ENCODE measurements around the gene LARP1B.

The LARP1B gene

GRCh38 chr4:128176643-128177042 lies 115.5 kb downstream of the LARP1B start:
- TF ChIP-seq, protein P1, sequence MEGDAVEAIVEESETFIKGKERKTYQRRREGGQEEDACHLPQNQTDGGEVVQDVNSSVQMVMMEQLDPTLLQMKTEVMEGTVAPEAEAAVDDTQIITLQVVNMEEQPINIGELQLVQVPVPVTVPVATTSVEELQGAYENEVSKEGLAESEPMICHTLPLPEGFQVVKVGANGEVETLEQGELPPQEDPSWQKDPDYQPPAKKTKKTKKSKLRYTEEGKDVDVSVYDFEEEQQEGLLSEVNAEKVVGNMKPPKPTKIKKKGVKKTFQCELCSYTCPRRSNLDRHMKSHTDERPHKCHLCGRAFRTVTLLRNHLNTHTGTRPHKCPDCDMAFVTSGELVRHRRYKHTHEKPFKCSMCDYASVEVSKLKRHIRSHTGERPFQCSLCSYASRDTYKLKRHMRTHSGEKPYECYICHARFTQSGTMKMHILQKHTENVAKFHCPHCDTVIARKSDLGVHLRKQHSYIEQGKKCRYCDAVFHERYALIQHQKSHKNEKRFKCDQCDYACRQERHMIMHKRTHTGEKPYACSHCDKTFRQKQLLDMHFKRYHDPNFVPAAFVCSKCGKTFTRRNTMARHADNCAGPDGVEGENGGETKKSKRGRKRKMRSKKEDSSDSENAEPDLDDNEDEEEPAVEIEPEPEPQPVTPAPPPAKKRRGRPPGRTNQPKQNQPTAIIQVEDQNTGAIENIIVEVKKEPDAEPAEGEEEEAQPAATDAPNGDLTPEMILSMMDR (IDR thresholded peaks at IDR 0.05): no peak

DNA sequence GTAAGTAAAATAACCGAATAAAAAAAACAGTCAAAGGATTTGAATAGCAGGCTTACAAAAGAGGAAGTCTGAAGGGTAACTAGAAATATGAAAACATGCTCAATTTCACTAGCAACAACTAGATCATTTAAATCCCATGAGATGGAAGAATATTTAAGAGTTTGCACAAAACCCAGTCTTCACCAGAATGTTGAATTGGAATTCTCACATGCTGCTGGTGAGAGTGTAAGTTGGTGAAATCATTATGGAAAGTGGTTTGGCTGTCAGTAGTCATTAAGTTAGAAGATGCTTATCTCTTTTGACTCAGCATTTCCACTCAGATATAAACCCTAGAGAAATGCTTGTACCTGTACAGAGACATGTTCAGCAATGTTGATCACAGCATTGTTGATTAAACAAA lies 116.4 kb downstream of the LARP1B start:
- TF ChIP-seq, protein P1 (IDR thresholded peaks at IDR 0.05): no peak

DNA sequence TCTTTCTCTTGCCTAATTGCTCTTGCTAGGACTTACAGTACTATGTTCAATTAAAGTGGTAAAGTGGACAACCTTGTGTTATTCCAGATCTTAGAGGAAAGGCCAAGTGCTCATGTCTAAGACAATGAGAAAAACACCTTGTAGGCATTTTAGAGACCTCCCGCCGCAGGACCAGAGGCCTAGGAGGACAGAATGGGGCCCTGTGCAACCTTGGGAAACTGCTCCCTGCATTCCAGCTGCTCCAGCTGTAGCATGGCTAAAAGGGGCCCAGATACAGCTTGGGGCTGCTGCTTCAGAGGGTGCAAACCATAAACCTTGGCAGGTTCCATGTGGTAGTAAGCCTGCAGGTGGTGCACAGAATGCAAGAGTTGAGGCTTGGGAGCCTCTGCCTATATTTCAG lies 125.5 kb downstream of the LARP1B start:
- TF ChIP-seq, protein P1 (IDR thresholded peaks at IDR 0.05): no peak

- TF ChIP-seq, protein P1 (IDR thresholded peaks at IDR 0.05): peak; percentile 77
Observed at GRCh38 chr4:128191115-128191781, 130.1 kb downstream of the LARP1B start.

GRCh38 chr4:128220286-128221235 lies 159.4 kb downstream of the LARP1B start:
- TF ChIP-seq, protein P1 (IDR thresholded peaks at IDR 0.05): peak; percentile 43; the same call in 1 of the 2 replicates

DNA sequence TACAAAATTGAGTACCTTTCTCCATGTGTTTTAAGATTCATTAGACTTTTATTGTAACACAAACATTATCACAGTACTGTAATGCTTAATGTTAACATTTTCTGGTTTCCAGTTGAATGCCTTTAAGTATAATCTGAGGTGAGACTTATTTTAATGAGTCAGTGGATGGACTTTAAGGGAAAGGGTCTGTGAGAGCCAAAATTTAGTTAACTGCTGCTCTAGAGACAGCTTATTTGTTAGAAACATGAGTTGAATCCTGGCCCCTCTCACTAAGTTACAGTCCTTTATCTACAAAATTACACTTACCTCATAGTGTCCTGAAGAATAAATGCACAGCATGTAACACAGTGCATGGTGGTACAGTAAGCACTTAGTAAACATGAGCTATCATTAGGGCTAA lies 160.5 kb downstream of the LARP1B start:
- TF ChIP-seq, protein P1 (IDR thresholded peaks at IDR 0.05): no peak

- TF ChIP-seq, protein P1 (IDR thresholded peaks at IDR 0.05): no peak
Observed at GRCh38 chr4:128225148-128225547, 164.0 kb downstream of the LARP1B start.
